GM18498 (cell line): Measurements from ENCODE around the gene EVPL.
A peak's percentile ranks its signal among the peaks of the same experiment; 100 is the strongest.
"Not testable (repeated sequence)": the region's sequence is repeated elsewhere in the genome, so short reads cannot be mapped to it uniquely, and the experiment has no call there.

Source experiments
- ATAC-seq: cut with Tn5 transposase; IDR thresholded peaks from one replicate; pipeline ENCODE4 v1.9.1; 2021; ENCODE audit warnings: mild to moderate bottlenecking, moderate library complexity; ENCODE audit not compliant: unreplicated experiment

Gene EVPL

DNA sequence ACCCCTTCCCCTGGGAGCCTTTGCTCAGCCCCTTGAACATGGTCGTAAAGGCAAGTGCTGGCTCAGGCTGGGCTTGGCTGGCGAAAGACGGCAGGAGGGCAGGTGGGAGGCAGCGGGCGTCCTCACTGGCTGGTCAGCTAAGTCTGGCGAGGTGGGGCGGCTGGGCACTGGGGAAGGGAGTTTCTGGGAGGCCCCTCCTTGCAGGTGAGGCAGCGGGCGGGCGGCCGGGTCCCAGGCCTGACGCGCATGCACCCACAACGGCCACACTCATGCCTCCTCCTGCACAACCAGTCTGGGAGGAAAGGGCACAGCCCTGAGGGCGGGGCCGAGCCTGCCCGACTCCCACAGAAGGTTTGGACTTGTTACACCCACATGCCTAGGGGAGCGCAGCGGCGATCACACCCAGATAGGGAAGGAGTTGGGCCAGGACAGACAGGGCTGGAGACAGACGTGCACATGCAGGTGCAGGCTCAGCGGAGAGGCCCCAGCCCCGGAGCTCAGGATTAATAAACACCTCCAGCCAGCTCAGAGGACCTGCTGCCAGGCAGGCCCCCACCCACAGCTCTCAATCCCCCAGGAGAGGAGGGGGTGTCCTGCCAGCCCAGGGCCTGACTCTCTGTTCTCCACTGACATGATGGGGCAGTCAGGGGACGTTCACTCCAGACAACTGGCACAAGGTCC is at the start of gene EVPL:
EVPL (minus strand) TSS at position 148 of the 681 bp plus-strand sequence; CDS start at position 40, 108 bp downstream.
- no peak for ATAC-seq

DNA sequence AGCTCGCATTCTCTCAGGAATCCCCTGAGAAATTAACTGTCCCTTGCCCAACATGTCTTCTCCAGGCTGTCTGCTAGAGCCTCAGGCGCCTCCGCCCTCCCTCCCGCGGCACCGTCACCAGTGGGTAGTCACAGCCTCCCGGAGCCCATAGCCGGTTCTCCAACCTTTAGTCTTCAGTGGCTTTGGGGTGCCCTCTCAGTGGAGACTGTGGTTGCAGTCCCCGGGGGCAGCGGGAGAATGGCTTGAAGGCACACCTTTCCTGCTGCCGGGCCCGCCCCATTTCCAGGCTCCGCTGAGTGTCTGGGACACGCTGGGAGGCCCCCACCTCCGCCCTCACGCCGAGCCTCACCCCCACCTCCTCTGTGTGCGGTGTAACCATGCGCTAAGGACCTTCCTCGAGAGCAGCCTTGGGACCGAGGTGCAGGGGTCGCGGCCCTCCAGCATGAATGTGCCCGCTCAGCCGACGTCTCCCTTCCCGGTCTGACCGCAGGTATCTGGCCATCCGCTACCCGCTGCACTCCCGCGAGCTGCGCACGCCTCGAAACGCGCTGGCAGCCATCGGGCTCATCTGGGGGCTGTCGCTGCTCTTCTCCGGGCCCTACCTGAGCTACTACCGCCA is 49.1 kb upstream of the EVPL start:
- ATAC-seq: no peak

DNA sequence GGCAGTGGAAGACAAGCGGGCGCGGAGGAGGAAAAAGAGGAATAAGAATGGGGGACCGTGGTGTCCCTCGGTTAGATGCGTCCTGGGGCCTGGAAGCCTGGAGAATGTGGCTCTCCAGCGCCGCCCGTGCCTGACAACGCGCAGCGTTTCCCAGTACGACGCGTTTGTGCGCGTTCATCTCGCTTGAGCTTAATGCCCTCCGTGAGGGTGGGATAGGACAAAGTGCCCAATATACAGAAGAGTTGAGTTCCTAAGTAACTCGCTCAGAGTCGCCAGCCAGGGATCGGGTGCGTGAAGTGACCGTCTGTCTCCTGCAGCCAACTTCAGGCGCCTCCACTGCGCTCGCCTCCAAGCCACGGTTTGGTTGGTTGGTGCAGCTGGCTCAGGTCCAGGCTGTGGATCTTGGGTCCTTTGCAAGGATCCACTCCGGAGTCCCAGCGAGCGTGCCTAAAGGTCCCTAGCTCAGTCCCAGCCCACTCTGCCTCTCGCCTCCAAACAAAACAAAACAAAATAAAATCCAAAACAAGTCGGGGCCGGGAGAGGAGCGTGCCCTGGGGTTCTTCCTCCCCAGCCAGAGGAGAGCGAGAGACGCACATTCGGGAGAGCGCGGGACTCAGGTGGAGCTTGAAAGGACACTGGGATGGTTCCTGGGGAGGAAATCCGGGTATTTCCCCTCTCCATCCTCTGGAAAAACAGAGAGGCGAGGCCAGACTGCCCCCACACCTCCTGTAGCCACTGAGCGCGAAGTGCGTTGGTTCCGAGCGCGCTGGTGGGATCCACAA is 48.4 kb upstream of the EVPL start:
- no peak for ATAC-seq

DNA sequence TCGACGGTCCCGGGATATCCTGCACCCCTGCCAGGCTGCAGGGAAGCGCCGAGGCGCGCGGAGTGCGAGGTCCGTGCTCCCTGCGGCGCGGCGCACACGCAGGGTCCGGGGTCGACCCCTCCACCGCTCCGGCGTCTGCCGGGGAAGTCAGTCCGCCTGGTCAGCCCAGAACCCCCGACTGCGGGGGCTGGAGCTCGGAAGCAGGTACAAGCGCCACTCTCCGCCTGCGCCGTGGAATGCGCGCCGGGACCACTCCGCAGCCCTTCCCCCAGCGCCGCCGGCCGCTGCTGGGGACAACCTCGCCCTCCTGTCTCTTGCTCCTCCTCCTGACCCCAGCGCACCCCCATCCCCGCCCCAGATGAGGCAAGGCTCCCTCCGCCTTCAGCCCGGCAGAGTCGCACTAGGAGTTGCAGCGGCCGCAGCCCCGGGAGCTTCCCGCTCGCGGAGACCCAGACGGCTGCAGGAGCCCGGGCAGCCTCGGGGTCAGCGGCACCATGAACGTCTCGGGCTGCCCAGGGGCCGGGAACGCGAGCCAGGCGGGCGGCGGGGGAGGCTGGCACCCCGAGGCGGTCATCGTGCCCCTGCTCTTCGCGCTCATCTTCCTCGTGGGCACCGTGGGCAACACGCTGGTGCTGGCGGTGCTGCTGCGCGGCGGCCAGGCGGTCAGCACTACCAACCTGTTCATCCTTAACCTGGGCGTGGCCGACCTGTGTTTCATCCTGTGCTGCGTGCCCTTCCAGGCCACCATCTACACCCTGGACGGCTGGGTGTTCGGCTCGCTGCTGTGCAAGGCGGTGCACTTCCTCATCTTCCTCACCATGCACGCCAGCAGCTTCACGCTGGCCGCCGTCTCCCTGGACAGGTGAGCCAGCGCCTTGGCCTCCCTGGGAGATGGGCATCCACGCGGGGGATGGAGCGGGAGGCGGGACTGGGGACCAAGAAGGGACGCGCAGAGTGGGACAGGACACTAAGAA is 47.6 kb upstream of the EVPL start, which contains the start of gene GALR2:
GALR2 (plus strand) TSS at position 392 of the 974 bp plus-strand sequence; CDS start at position 495, 103 bp downstream.
- no peak for ATAC-seq

DNA sequence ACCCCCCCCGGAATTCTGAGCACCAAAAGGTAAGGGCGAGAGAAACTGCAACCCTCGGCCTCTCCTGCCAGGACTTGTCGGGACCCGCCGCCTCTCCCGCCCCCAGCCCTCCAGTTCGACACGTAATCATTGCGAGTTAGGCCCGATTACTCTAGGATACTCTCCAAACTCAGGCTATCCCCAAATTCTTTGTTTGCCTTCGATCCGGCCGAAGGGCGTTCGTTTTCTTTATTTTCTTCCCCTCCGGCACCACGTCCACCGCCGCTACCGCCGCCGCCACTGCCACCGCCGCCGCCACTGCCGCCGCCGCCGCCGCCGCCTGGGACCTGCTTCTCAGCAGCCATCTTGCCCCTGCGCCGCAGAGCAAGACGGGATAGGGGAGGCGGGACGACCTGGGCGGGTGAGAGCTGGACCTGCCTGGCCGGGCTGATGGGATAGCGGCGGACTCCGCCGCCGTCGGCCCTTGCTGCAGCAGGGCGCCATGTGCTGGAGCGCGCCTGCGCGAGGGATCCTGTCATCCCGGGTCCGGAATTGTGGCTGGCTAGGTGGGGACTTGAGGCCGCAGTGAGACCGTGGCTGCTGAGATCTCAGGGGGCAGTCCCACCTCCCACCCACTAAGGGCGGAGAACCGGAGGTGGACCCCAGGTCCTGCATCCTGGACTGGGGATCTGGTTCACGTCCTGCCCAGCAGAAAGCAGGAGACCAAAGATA is 45.2 kb upstream of the EVPL start, which contains the start of gene SRP68:
SRP68 (minus strand) TSS at position 370 of the 711 bp plus-strand sequence; CDS start at position 344, 26 bp downstream.
- peak; percentile 94 for ATAC-seq

DNA sequence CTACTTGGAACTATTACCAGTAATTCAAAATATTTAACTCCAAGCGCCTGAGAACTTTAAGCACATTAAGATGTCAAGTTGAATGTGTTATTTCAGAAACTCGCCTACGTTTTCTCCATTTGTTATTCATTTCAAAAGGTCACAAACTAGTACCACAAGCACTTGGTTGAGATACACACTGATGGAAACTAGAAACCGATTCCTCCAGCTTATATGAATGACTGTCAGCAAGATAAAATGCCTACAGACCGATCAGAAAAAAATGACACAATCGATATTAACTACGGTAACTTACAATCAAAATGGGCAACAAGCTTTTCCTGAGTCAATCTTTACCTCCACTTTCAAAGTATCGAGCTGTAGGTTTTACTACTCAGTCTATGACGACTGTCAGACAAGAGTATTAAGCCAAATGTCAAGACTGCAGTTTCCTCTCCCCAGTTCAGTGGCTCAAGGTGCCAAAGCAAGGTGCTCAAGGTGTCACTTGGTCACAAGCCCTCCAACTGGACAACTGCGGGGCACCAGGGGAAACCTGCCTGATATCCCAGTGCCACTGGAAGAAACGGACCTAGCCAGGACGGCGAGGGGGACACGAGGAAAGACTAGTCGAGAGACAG is 44.5 kb upstream of the EVPL start:
- ATAC-seq: peak; percentile 2

DNA sequence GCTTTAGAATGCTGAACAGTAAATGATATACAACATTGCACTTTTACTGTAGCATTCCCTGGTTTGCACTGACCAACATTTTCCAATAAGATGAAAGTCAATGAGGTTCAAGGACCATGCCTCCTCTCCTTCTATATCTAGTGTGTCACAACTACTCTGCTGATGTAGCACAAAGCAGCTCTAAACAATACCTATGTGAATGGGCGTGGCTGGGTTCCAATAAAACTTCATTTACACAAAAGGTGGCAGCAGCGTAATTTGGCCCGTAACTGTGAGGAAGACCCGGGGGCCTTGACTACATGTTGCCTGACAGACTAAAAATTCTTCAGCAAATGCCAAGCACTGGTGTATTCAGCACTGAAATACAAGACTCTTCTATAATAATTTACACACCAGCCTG is 38.7 kb upstream of the EVPL start:
- no peak for ATAC-seq

DNA sequence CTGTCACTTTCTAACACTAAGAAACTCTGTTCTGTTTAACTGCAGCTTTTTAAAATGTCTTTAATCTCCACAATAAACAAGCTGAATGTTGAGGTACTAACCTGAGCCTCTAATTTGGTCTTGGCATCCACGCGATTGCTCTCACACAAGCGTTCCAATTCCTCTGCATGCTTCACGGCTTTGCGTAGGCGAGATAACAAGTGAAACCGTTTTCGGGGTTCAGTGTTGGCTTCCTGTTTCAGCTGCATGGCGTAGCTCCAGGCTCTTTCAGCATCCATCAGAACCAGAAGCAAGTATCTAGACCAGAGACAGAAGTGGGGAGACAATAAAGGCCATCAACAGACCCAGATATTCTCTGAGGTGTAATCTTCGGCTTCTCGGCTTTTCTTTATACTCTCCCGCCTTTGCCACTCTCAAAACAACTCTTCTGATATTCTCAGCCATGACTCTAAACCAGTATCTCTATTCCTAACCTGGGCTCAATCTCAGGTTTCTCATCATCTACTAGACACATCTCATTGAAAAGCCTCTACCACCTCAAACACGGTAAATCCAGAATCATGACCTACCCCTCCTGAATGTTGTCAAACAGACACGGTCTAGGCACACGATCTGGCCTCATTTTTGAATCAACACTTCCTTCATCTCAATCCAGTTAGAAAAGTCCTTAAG is 36.9 kb upstream of the EVPL start:
- ATAC-seq: no peak

DNA sequence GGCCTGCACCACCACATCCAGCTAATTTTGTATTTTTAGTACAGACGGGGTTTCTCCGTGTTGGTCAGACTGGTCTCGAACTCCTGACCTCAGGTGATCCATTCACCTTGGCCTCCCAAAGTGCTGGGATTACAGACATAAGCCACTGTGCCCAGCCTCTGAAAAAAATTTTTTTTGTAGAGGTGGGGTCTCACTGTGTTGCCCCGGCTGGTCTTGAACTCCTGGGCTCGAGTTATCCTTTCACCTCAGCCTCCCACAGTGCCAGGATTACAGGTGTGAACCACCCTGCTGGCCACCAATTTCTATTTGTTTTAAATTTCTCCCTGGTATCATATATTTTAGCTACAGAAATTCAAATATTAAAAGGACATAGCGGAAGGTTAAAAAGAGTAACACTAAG is 31.2 kb upstream of the EVPL start:
- ATAC-seq: not testable (repeated sequence)

DNA sequence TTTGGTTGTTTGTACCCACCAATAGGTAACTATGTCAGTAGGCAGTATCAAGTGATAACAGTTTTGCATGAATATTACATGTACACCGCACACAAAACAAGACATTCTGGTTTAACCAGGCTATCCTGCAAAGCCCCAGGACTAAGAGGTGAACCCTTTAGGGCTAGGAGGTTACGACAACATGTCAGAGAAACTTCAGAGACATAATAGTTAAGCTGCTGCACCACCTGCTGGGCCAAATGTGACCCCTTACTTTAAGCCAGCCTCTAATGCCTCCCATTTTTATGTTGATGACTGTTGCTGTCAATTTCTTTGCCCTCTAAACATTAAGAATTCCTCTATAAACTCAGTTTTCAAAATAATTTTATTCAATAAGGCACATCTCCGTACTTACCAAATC is 29.8 kb upstream of the EVPL start:
- no peak for ATAC-seq

DNA sequence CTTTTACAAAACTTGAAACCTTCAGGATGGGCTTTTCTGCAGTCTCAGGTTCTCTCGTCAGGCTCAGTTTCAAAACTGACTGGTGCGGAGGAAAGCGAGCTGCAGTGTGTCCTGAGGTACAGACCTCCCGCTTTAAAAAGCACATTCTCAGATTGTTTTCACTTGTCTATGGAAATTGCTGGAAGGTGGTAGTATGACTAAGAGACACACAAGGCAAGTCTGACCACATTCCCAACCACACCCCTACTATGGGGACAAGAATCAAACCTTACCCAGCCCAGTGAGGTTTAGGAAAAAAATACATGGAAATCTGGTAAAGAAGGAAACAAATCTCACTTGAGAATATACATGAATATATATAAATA is 27.0 kb upstream of the EVPL start:
- ATAC-seq: no peak

DNA sequence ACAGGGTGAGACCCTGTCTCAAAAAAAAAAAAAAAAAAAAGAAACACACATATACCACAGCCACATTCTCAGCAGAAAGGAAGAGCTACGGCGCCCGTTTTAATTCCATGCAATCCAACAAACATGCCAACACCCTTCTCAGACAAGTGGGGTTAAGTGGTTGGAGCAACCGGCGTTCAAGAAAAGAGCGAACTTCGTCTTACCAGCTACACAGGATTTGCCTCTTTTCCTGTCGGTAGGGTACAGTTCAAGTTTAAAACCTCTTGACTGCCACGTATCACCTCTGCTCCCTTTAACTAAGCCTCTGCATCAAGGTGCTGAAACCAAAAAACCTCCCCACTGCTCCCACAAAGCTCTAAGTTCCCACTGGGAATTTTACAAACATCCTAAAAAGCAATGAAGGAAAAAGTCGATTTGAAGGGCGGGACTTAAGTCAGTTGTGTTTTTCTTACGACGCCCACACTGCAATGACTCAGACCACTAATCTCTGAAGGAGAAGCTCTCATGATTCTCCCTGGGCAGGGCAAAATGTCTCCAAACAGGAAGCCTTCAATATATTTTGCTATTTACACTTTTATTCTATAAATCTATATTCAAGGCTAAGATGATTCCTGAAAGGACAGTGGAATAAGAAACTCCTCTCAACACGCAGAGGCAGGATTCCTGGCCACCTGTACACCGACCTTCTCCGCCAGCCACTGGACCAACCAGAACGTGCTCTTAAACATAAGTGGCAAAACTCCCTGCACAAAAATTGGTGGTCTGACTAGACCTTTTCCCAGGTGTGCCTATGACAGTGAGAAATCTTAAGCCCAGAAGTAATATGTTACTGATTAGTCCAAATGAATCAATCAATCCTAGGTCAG is 26.4 kb upstream of the EVPL start:
- no peak for ATAC-seq

DNA sequence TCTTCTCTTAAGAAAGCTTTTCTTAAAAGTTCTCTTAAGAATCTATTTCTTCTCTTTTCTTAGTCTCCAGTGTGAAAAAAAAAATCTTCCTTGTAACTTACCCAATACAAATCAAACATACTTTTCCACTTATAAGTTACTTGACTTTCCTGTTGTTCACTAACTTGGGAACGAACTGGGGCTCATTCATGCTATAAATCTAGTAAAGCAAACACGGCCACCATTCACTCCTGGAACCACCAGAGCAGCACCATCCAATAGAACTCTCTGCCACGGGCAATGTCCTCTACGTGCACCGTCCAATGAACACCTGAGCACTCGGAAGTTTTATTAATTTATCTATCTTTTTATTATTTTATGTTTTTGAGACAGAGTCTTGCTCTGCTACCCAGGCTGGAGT is 24.5 kb upstream of the EVPL start:
- no peak for ATAC-seq

DNA sequence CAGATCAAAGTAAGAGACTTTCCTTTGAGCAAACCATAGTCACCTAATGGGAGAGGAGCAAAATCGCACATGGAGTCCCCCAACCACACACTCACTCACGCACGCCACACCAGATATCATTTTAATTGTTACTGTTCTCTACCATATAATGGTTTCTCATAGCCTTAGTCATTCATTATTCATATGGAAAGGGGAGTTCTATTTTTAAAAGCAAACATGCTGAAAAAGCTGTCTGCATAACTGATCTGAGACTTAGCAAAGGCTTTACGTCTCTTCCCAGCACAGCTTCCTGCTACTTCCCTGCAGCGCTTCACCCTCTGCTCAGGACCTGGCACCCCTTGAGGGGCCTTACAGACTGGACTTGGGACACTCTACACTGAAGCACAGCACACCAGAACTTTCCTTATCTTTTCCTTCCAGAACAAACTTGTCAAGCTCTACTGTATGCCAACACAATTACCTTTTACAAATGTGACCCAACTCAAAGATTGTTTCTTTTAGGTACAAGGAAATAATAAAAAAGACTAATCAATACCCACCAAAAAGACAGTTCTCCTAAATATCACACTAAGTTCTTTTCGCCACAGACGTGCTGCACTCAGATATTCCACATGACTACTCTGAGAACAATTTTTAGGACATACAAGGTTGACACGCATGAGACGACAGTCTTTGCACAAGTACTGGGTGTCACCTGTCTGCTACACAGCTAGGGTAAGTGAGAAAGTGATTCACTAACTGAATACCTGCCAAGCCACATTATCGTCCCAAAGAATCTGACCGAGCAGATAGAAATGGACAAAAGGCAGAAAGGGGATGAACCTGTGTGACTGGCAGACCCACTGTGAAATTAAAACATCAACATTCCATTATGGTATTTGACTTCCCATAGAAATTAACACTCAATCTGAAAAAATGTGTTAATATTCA is 23.7 kb upstream of the EVPL start:
- no peak for ATAC-seq

DNA sequence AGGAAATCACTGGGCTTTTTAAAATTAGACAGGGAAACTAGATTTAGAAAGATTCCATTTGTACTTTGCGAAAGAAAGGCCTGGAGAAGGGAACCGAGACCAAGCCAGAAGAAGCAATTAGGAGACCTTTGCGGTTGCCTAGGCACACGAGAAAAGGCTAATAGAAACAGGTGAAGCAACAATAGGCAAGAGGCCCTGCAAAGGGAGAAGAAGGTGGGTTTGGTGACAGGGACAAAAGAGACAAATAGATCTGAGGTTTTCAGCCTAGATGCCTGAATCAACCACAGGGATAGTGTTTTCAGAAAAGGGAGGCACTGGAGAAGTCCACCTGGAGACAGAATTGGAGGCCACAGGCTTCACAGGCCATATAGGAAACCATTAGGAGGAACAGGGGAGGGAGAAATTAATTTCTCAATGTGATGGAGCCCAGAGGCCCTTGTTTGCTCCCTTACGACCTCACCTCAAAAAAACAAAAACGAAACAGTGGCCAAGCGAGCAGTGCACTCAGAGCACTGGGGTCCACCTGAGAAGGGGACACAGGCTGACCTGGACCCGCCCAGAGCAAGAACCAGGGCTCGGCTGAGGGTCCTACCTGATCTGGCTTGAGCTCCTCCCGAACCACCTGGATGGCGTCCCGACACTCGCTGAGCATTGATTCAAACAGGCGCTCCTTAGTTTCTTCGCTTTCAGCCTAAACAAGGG is 22.9 kb upstream of the EVPL start:
- ATAC-seq: no peak

DNA sequence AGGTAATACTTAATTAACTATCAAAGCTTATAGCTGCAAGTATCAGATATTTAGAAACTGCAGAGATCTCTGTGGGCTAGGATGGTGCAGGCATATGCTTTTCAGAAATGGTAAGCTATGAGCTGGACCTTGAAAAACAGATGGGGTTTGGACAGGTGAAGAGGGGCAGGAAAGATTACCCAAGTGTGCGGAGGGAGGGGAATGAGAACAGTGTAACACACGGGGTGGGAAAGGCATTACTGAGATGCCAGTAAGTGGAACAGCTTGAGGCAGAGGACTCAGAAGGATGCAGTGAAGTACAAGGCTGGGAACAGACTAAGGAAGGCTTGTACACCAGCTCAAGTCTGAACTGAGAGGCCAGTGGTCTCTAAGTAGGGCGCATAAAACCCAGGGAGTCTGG is 22.1 kb upstream of the EVPL start:
- no peak for ATAC-seq
